PC-9 (cell line): Measurements from ENCODE around the gene PLAU. TPM values are rescaled to one million over a fixed set of nuclear protein-coding genes. Genes with fewer than 3 reads are reported as not detected.

ENCODE experiments used
- BruUV-seq: library from RNA; stranded (reverse); fragments of 400-500 nt; replicated peaks from 2 replicates; lab custom pipeline; 2021; lab: Mats Ljungman, UMichigan
- CTCF ChIA-PET: fragments of 300-600 bp; sonication (Branson Sonifier 250); formaldehyde crosslinking; loops from one replicate; lab custom pipeline; 2022; ENCODE audit warnings: antibody characterized with exemption; lab: Charles Lee
- POLR2A ChIA-PET: fragments of 300-600 bp; sonication (Branson Sonifier 250); formaldehyde crosslinking; loops from one replicate; lab custom pipeline; 2022; ENCODE audit warnings: antibody characterized with exemption; ENCODE audit not compliant: unreplicated experiment; lab: Charles Lee
- DNase-seq, 2 experiments: peaks; one replicate each; pipeline versions ENCODE4 v3.0.0 to v3.0.0-alpha.2; 2015 to 2022; ENCODE audit warnings: mixed read lengths in 1 of 2
- H2AFZ ChIP-seq: fragments of 200-600 bp; sonication (generic); 2 replicates; pipeline ENCODE4 v1.8.1; 2017; ENCODE audit warnings: antibody characterized with exemption
- H3F3A ChIP-seq: fragments of 200-600 bp; sonication (generic); 2 replicates; pipeline ENCODE4 v1.8.1; 2017; ENCODE audit warnings: antibody characterized with exemption, mild to moderate bottlenecking, low read depth; ENCODE audit not compliant: insufficient read depth
- H3K27ac ChIP-seq: fragments of 200-600 bp; sonication (generic); 2 replicates; pipeline ENCODE4 v1.6.1; 2016; ENCODE audit warnings: mixed run types
- H3K27me3 ChIP-seq: fragments of 200-600 bp; sonication (generic); 2 replicates; pipeline ENCODE4 v1.6.1; 2016; ENCODE audit warnings: low read depth, mixed run types; ENCODE audit not compliant: insufficient read depth
- H3K36me3 ChIP-seq: fragments of 200-600 bp; sonication (generic); 2 replicates; pipeline ENCODE4 v1.6.1; 2016; ENCODE audit warnings: low read depth, mixed run types
- H3K4me1 ChIP-seq: fragments of 200-600 bp; sonication (generic); replicated peaks from 2 replicates; pipeline ENCODE4 v1.6.1; 2016; ENCODE audit warnings: mixed run types; ENCODE audit not compliant: insufficient read depth
- H3K4me2 ChIP-seq: fragments of 200-600 bp; sonication (generic); 2 replicates; pipeline ENCODE4 v1.6.1; 2017; ENCODE audit warnings: mixed run types
- H3K4me3 ChIP-seq: fragments of 200-600 bp; sonication (generic); 2 replicates; pipeline ENCODE4 v1.6.1; 2016; ENCODE audit warnings: mixed run types
- H3K79me2 ChIP-seq: fragments of 200-600 bp; sonication (generic); 2 replicates; pipeline ENCODE4 v1.6.1; 2017; ENCODE audit warnings: low read depth, mixed run types
- H3K9me2 ChIP-seq: fragments of 200-600 bp; sonication (generic); 2 replicates; pipeline ENCODE4 v1.8.1; 2017; ENCODE audit warnings: mild to moderate bottlenecking; ENCODE audit not compliant: insufficient read depth
- H3K9me3 ChIP-seq: fragments of 200-600 bp; sonication (generic); 2 replicates; pipeline ENCODE4 v1.8.1; 2016; ENCODE audit warnings: low read depth; ENCODE audit not compliant: insufficient read depth
- H4K20me1 ChIP-seq: fragments of 200-600 bp; sonication (generic); 2 replicates; pipeline ENCODE4 v1.8.1; 2017; ENCODE audit not compliant: insufficient read depth
- EZH2 ChIP-seq: fragments of 200-600 bp; sonication (generic); IDR thresholded peaks from 2 replicates; pipeline ENCODE4 v1.8.0; 2017; ENCODE audit warnings: antibody characterized with exemption, low read depth
- intact Hi-C: fragments of 100-400 bp; cut with micrococcal nuclease; formaldehyde crosslinking; loops from one replicate; pipeline ENCODE4 v1.10.0; 2022; ENCODE audit not compliant: unreplicated experiment
- total RNA-seq: library from RNA; stranded (reverse); gene quantifications from 2 replicates; pipeline ENCODE4 v1.2.3, GENCODE V29; 2021
- TF ChIP-seq, protein P1 (sequence below): fragments of 200-600 bp; sonication (generic); conservative IDR thresholded peaks from 2 replicates; pipeline ENCODE4 v1.6.1; 2017; ENCODE audit warnings: mixed run types, antibody characterized with exemption, mild to moderate bottlenecking, moderate library complexity

PLAU gene
- total RNA-seq, 1 experiment from 2014 or later = 90.3 TPM

DNA sequence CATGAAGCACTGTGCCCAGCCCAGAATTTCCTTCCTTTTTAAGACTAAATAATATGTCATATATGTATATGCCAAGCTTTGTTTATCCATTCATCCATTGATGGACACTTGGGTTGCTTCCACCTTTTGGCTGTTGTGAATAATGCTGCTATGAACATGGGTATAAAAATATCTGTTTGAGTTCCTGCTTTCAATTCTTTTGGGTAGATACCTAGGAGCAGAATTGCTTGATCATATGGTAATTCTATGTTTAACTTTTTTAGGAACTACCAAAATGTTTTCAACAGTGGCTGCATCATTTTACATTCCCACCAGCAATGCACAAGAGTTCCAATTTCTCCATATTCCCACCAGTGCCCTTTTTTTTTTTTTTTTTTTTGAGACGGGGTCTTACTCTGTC lies 13.2 kb upstream of the PLAU start:
- ChIA-PET CTCF (interaction anchor here (1.1 kb wide), 1 partner anchor 11 kb away, joined by 4 read pairs; no protein-coding TSS in a partner anchor), POLR2A (interaction anchor here (0.6 to 0.7 kb wide), 3 partner anchors 9 to 38 kb away, joined by 3 to 5 read pairs (median 5); no protein-coding TSS in a partner anchor)
- no peaks in the 10 kb centered on the region for H3K36me3 ChIP-seq
- intact Hi-C loops = no loop called here
- H3K27me3 ChIP-seq = no peaks in the 10 kb centered on the region
- H2AFZ ChIP-seq = no peak overlapping the region
- H3K4me1 ChIP-seq = peaks cover 97% of the 10 kb centered on the region
- H3F3A ChIP-seq = peaks cover 64% of the 10 kb centered on the region
- BruUV-seq = no TSS peak
- TF ChIP-seq, protein P1, sequence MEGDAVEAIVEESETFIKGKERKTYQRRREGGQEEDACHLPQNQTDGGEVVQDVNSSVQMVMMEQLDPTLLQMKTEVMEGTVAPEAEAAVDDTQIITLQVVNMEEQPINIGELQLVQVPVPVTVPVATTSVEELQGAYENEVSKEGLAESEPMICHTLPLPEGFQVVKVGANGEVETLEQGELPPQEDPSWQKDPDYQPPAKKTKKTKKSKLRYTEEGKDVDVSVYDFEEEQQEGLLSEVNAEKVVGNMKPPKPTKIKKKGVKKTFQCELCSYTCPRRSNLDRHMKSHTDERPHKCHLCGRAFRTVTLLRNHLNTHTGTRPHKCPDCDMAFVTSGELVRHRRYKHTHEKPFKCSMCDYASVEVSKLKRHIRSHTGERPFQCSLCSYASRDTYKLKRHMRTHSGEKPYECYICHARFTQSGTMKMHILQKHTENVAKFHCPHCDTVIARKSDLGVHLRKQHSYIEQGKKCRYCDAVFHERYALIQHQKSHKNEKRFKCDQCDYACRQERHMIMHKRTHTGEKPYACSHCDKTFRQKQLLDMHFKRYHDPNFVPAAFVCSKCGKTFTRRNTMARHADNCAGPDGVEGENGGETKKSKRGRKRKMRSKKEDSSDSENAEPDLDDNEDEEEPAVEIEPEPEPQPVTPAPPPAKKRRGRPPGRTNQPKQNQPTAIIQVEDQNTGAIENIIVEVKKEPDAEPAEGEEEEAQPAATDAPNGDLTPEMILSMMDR = no peak
- no peak for TF ChIP-seq EZH2
- no peaks in the 10 kb centered on the region for H4K20me1 ChIP-seq
- H3K27ac ChIP-seq = peak overlapping the region; percentile 98
- no peak overlapping the region for H3K4me3 ChIP-seq
- 0 out of 2 replicates have a peak overlapping the region, but pooled peaks have one; percentile 77 for H3K4me2 ChIP-seq
- H3K9me3 ChIP-seq = no peaks in the 10 kb centered on the region
- no peaks in the 10 kb centered on the region for H3K9me2 ChIP-seq
- no peaks in the 10 kb centered on the region for H3K79me2 ChIP-seq
- DNase-seq = no peak

DNA sequence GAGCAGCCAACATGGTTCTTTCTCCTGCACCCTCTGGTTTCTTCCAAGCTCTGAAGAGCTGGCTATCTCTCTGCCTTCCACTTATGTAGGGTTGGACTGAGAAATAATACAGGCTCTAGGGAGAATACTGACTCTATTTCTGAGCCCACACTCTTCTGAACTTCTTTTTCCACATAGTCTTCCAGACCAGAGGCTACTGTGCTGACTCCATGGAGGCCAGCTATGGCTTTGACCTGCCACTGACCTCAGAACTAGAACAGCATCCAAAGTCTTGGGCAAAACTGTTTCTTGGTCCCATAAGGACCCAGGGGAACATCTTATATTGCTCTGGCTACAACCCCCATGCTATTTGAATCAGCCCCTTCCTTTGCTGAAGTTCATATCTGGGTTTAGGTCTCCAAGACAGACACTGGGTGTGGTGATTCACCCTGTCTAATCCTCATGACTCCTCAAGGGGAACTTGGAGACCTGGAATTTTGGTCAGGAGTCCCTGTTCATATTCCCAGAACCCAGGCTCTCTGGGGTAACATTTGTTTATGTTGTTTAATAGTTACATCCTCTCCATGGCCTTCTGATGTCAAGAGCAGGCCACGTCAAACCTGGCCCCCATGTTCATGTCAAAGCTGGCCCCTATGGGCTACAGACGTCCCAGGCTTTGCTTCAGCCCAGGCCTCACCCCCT lies 12.1 kb upstream of the PLAU start:
- Histone ChIP-seq H3K4me2 (peak overlapping the region; percentile 77), H3K27ac (peak overlapping the region; percentile 98), H3F3A (peaks cover 53% of the 10 kb centered on the region), H2AFZ (no peak overlapping the region; the same call in 1 of the 2 replicates), H3K79me2 (no peaks in the 10 kb centered on the region), H4K20me1 (no peaks in the 10 kb centered on the region), H3K9me3 (no peaks in the 10 kb centered on the region), H3K4me1 (peaks cover 85% of the 10 kb centered on the region), H3K27me3 (no peaks in the 10 kb centered on the region), H3K9me2 (no peaks in the 10 kb centered on the region), H3K4me3 (peak overlapping the region; percentile 4; the same call in 1 of the 2 replicates), H3K36me3 (no peaks in the 10 kb centered on the region)
- intact Hi-C loops = loop anchor here (1.0 kb wide), 1 partner anchor 10 kb away; no protein-coding TSS in a partner anchor
- CTCF ChIA-PET = interaction anchor here (0.7 to 1.3 kb wide), 7 partner anchors 11 to 105 kb away, joined by 4 to 14 read pairs (median 4); partner anchors contain the start of gene PLAU
- DNase-seq = no peak
- TSS peak; percentile 79 for BruUV-seq
- TF ChIP-seq EZH2 = no peak
- TF ChIP-seq, protein P1 = no peak
- POLR2A ChIA-PET = interaction anchor here (0.5 to 2.6 kb wide), 5 partner anchors 11 to 170 kb away, joined by 3 to 87 read pairs (median 12); partner anchors contain the start of gene VCL

DNA sequence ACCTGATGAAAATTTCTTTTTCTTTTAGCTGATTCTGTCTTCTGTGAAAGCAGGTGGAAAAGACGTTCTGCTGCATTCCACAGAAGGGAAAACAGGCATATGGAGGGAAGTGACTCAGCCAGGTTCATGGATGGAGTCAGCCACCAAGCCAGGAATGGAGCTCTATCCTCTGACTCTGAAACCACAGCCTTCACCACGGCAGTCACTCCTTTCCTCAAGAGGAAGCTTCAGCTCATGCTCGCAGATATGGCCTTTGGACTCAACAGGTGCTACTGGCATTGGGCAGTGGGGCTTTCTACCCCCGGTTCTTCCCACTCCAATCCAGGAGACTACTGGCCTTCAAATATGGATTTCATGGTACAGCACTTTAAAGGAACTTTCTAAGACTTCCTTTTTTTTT lies 11.5 kb upstream of the PLAU start:
- TF ChIP-seq, protein P1 = no peak
- TF ChIP-seq EZH2 = no peak
- peaks cover 83% of the 10 kb centered on the region for H3K4me1 ChIP-seq
- no peaks in the 10 kb centered on the region for H3K27me3 ChIP-seq
- peak overlapping the region; percentile 77 for H3K4me2 ChIP-seq
- peaks cover 47% of the 10 kb centered on the region for H3F3A ChIP-seq
- no peaks in the 10 kb centered on the region for H3K9me3 ChIP-seq
- peak overlapping the region; percentile 4; the same call in 1 of the 2 replicates for H3K4me3 ChIP-seq
- DNase-seq = peak; percentile 87 to 99
- H4K20me1 ChIP-seq = no peaks in the 10 kb centered on the region
- ChIA-PET POLR2A (interaction anchor here (0.5 to 2.6 kb wide), 4 partner anchors 11 to 170 kb away, joined by 3 to 87 read pairs (median 13); partner anchors contain the start of gene VCL), CTCF (interaction anchor here (0.6 to 1.3 kb wide), 7 partner anchors 12 to 105 kb away, joined by 4 to 14 read pairs (median 5); partner anchors contain the start of gene PLAU)
- H3K9me2 ChIP-seq = no peaks in the 10 kb centered on the region
- intact Hi-C loops = loop anchor here (1.0 kb wide), 1 partner anchor 10 kb away; no protein-coding TSS in a partner anchor
- no peaks in the 10 kb centered on the region for H3K36me3 ChIP-seq
- no peak overlapping the region; the same call in 1 of the 2 replicates for H2AFZ ChIP-seq
- no peaks in the 10 kb centered on the region for H3K79me2 ChIP-seq
- H3K27ac ChIP-seq = peak overlapping the region; percentile 98
- no TSS peak for BruUV-seq
